KMS-11 (cell line): Measurements from ENCODE around the gene POFUT1.
"Not testable (repeated sequence)": the region's sequence is repeated elsewhere in the genome, so short reads cannot be mapped to it uniquely, and the experiment has no call there.

Experiments used
- H2AFZ ChIP-seq: fragments of 200-600 bp; sonication (generic); 2 replicates; pipeline ENCODE4 v1.6.1; 2016; ENCODE audit warnings: antibody characterized with exemption, mixed run types, low read depth
- H3K27ac ChIP-seq: fragments of 200-600 bp; sonication (generic); 2 replicates; pipeline ENCODE4 v1.6.1; 2016; ENCODE audit warnings: mild to moderate bottlenecking, mixed run types
- H3K27me3 ChIP-seq: fragments of 200-600 bp; sonication (generic); 2 replicates; pipeline ENCODE4 v1.6.1; 2017; ENCODE audit warnings: mild to moderate bottlenecking, low read depth, mixed run types, moderate library complexity; ENCODE audit not compliant: insufficient read depth
- H3K36me3 ChIP-seq: fragments of 200-600 bp; sonication (generic); 2 replicates; pipeline ENCODE4 v1.6.1; 2017; ENCODE audit warnings: mild to moderate bottlenecking, mixed run types; ENCODE audit not compliant: insufficient read depth
- H3K4me1 ChIP-seq: fragments of 200-600 bp; sonication (generic); 2 replicates; pipeline ENCODE4 v1.6.1; 2016; ENCODE audit warnings: mild to moderate bottlenecking, low read depth, mixed run types; ENCODE audit not compliant: poor library complexity, severe bottlenecking
- H3K4me2 ChIP-seq: fragments of 200-600 bp; sonication (generic); 2 replicates; pipeline ENCODE4 v1.7.0; 2016; ENCODE audit warnings: mild to moderate bottlenecking, mixed run types
- H3K4me3 ChIP-seq: fragments of 200-600 bp; sonication (generic); IDR thresholded peaks from 2 replicates; pipeline ENCODE4 v1.6.1; 2017; ENCODE audit warnings: low read depth, low read length, mixed read lengths; ENCODE audit not compliant: insufficient read depth
- H3K79me2 ChIP-seq: fragments of 200-600 bp; sonication (generic); 2 replicates; pipeline ENCODE4 v1.6.1; 2016; ENCODE audit warnings: low read depth, mixed run types; ENCODE audit not compliant: insufficient read depth
- H3K9ac ChIP-seq: fragments of 200-600 bp; sonication (generic); 2 replicates; pipeline ENCODE4 v1.6.1; 2016; ENCODE audit warnings: mild to moderate bottlenecking, mixed run types
- H4K20me1 ChIP-seq: fragments of 200-600 bp; sonication (generic); 2 replicates; pipeline ENCODE4 v1.6.1; 2016; ENCODE audit warnings: mild to moderate bottlenecking, mixed run types; ENCODE audit not compliant: insufficient read depth
- TF ChIP-seq, protein P1 (sequence below): fragments of 200-600 bp; sonication (generic); conservative IDR thresholded peaks from 2 replicates; pipeline ENCODE4 v1.6.1; 2017; ENCODE audit warnings: low read depth, mild to moderate bottlenecking, antibody characterized with exemption, low read length, moderate library complexity, mixed read lengths

POFUT1 gene

DNA sequence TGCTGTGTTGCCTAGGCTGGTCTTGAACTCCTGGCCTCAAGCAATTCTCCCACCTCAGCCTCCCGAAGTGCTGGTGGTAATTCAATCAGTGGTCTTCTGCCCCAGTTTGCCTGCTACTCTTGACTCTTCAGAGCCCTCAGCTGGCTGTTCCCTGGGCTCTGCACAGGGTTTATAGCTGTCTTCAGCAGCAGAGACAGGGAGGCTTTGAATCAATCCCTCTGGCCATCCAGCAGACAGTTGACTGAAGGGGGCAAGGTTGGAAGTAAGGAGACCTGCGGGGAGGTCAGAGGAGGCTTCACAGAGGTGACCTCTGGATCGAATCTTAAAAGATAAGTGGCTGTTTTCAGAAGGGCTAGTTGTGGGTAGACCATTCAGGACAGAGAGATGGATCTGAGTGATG, 43.8 kb downstream of the POFUT1 start:
- H3K4me2 ChIP-seq = no peak overlapping the region
- H3K4me3 ChIP-seq = no peak overlapping the region
- H3K79me2 ChIP-seq = no peaks in the 10 kb centered on the region
- H3K9ac ChIP-seq = no peak overlapping the region
- H3K27me3 ChIP-seq = no peaks in the 10 kb centered on the region
- no peaks in the 10 kb centered on the region for H4K20me1 ChIP-seq
- no peaks in the 10 kb centered on the region for H3K36me3 ChIP-seq
- TF ChIP-seq, protein P1, sequence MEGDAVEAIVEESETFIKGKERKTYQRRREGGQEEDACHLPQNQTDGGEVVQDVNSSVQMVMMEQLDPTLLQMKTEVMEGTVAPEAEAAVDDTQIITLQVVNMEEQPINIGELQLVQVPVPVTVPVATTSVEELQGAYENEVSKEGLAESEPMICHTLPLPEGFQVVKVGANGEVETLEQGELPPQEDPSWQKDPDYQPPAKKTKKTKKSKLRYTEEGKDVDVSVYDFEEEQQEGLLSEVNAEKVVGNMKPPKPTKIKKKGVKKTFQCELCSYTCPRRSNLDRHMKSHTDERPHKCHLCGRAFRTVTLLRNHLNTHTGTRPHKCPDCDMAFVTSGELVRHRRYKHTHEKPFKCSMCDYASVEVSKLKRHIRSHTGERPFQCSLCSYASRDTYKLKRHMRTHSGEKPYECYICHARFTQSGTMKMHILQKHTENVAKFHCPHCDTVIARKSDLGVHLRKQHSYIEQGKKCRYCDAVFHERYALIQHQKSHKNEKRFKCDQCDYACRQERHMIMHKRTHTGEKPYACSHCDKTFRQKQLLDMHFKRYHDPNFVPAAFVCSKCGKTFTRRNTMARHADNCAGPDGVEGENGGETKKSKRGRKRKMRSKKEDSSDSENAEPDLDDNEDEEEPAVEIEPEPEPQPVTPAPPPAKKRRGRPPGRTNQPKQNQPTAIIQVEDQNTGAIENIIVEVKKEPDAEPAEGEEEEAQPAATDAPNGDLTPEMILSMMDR = no peak
- H2AFZ ChIP-seq = no peak overlapping the region
- no peak overlapping the region for H3K27ac ChIP-seq
- H3K4me1 ChIP-seq = no peaks in the 10 kb centered on the region

GRCh38 chr20:32252189-32252588, 44.5 kb downstream of the POFUT1 start:
- Histone ChIP-seq H2AFZ (no peak overlapping the region), H3K27me3 (no peaks in the 10 kb centered on the region), H3K4me3 (no peak overlapping the region), H3K4me2 (no peak overlapping the region), H3K4me1 (peaks cover 6% of the 10 kb centered on the region), H3K79me2 (no peaks in the 10 kb centered on the region), H4K20me1 (no peaks in the 10 kb centered on the region), H3K27ac (no peak overlapping the region), H3K9ac (no peak overlapping the region), H3K36me3 (no peaks in the 10 kb centered on the region)
- TF ChIP-seq, protein P1 = no peak

DNA sequence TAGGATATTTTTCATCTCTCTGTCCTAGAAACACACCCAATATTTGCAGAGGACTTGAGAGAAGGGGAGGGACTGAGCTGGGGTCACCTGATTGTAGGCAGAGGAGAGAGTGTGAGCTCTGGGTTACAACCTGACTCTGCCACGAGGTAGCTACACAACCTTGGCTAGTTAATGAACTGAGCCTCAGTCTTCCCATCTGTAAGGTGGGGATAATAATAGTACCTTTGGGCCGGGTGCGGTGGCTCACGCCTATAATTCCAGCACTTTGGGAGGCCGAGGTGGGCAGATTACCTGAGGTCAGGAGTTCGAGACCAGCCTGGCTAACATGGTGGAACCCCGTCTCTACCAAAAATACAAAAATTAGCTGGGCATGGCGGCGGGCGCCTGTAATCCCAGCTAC, 53.3 kb downstream of the POFUT1 start:
- H3K4me1 ChIP-seq, H3K4me3 ChIP-seq, H3K36me3 ChIP-seq, H3K79me2 ChIP-seq, H4K20me1 ChIP-seq, H3K27me3 ChIP-seq, H2AFZ ChIP-seq, H3K27ac ChIP-seq, H3K4me2 ChIP-seq, H3K9ac ChIP-seq: not testable (repeated sequence)

GRCh38 chr20:32261644-32262043, 54.0 kb downstream of the POFUT1 start:
- Histone ChIP-seq H3K4me3 (no peak overlapping the region), H4K20me1 (no peaks in the 10 kb centered on the region), H3K4me1 (peaks cover 9% of the 10 kb centered on the region), H3K36me3 (no peaks in the 10 kb centered on the region), H2AFZ (no peak overlapping the region), H3K27ac (no peak overlapping the region), H3K27me3 (no peaks in the 10 kb centered on the region), H3K4me2 (no peak overlapping the region), H3K9ac (no peak overlapping the region), H3K79me2 (no peaks in the 10 kb centered on the region)
- TF ChIP-seq, protein P1 = no peak

- no peaks in the 10 kb centered on the region for H3K36me3 ChIP-seq
- H4K20me1 ChIP-seq = no peaks in the 10 kb centered on the region
- no peaks in the 10 kb centered on the region for H3K4me1 ChIP-seq
- H3K4me3 ChIP-seq = no peak overlapping the region
- H3K4me2 ChIP-seq = no peak overlapping the region
- no peak overlapping the region for H3K9ac ChIP-seq
- no peak overlapping the region for H3K27ac ChIP-seq
- no peaks in the 10 kb centered on the region for H3K79me2 ChIP-seq
- H2AFZ ChIP-seq = no peak overlapping the region
- TF ChIP-seq, protein P1 = no peak
- H3K27me3 ChIP-seq = no peaks in the 10 kb centered on the region
Measured at GRCh38 chr20:32263398-32263954, 55.8 kb downstream of the POFUT1 start.
